ENCODE measurements around the gene FARSB. TPM values are rescaled to one million over a fixed set of nuclear protein-coding genes. Genes with fewer than 3 reads are reported as not detected.

FARSB gene
- total RNA-seq, 1 experiment from 2014 or later = 50.7 TPM

GRCh38 chr2:222669353-222669752 is 13.5 kb upstream of the FARSB start (continued):
- TF ChIP-seq, protein P1, sequence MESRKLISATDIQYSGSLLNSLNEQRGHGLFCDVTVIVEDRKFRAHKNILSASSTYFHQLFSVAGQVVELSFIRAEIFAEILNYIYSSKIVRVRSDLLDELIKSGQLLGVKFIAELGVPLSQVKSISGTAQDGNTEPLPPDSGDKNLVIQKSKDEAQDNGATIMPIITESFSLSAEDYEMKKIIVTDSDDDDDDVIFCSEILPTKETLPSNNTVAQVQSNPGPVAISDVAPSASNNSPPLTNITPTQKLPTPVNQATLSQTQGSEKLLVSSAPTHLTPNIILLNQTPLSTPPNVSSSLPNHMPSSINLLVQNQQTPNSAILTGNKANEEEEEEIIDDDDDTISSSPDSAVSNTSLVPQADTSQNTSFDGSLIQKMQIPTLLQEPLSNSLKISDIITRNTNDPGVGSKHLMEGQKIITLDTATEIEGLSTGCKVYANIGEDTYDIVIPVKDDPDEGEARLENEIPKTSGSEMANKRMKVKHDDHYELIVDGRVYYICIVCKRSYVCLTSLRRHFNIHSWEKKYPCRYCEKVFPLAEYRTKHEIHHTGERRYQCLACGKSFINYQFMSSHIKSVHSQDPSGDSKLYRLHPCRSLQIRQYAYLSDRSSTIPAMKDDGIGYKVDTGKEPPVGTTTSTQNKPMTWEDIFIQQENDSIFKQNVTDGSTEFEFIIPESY (IDR thresholded peaks at IDR 0.05; ENCODE audit: extremely low read depth, insufficient replicate concordance, low read length) = no peak
- TF ChIP-seq EZH2phosphoT487 (IDR thresholded peaks at IDR 0.05; ENCODE audit: borderline replicate concordance) (no peak), SRF (IDR thresholded peaks at IDR 0.05; ENCODE audit: low read depth) (no peak)

DNA sequence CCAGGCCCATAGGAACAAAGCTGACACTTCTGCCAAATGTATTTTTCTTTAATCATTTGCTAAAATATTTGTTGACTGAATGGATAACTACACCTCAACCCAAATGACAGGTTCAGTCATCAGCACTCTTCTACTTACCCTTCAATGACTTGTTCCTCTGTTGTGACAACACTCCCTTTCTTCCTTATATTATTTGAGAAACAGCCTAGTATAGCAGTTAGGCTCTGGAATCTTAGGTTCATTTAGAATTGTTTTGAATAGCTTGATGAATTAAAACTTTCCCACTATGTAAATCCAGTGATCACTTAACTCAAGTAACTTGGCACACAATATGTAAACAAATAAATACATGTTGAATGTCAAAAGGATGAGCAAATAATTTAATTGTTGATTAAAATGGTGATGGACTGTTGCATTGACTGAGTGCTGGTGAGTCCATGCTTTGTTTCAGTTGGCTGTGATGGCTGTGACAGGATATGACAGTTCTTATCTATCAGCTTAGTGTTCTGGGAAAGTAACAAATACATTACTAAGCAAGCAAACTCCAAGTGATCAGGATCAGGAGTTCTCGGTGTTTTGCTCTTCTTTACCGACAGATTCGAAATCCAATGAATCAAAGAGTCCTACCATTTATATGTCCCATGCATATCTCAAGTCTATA is 12.7 kb upstream of the FARSB start:
- H3K27me3 ChIP-seq (ENCODE audit: insufficient read depth, low read length) = no peaks in the 10 kb centered on the region
- RAD21 ChIA-PET (ENCODE audit: low non-redundant PET in 1 of 2, low total read pairs in 2 of 2, uncharacterized antibody in 2 of 2, unreplicated experiment in 2 of 2) = no interaction called here

More for the DNA sequence above, 12.7 kb upstream of the FARSB start:
- ChIA-PET POLR2A (no interaction called here), CTCF (no interaction called here)
- Histone ChIP-seq H3K27ac (ENCODE audit: low read depth, low read length) (no peak overlapping the region), H3K9me3 (ENCODE audit: control insufficient read depth in 1 of 2, insufficient read depth in 1 of 2, low read depth in 1 of 2, low read length in 2 of 2) (no peaks in the 10 kb centered on the region), H2AFZ (ENCODE audit: low read depth, low read length, poor library complexity, severe bottlenecking) (no peak overlapping the region), H3K79me2 (ENCODE audit: insufficient read depth, low read length) (no peaks in the 10 kb centered on the region), H3K36me3 (ENCODE audit: control insufficient read depth in 1 of 2, insufficient read depth in 2 of 2, low read length in 2 of 2) (no peaks in the 10 kb centered on the region), H3K4me1 (ENCODE audit: control insufficient read depth in 1 of 2, insufficient read depth in 2 of 2, low read length in 2 of 2) (no peaks in the 10 kb centered on the region), H3K4me2 (ENCODE audit: low read length) (no peak overlapping the region), H3K9me2 (ENCODE audit: insufficient read depth) (no peaks in the 10 kb centered on the region), H3K9ac (ENCODE audit: low read length) (no peak overlapping the region), H4K20me1 (ENCODE audit: insufficient read depth) (no peaks in the 10 kb centered on the region), H3K4me3 (replicated peaks in 1 of 2; ENCODE audit: low read depth in 1 of 2, low read length in 2 of 2) (no peak overlapping the region)
- ATAC-seq (no peak), DNase-seq (ENCODE audit: low read depth, low spot score) (no peak)
- no TSS peak for BruUV-seq (replicated peaks)
- intact Hi-C loops (cut with micrococcal nuclease) = no loop called here
- TF ChIP-seq, protein P2, sequence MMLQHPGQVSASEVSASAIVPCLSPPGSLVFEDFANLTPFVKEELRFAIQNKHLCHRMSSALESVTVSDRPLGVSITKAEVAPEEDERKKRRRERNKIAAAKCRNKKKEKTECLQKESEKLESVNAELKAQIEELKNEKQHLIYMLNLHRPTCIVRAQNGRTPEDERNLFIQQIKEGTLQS (IDR thresholded peaks at IDR 0.05) = no peak
- no peak for TF ChIP-seq RAD21 (IDR thresholded peaks at IDR 0.05; ENCODE audit: low read depth)
- TF ChIP-seq JUND (IDR thresholded peaks at IDR 0.05) = no peak
- TF ChIP-seq, protein P1 (IDR thresholded peaks at IDR 0.05; ENCODE audit: extremely low read depth, insufficient replicate concordance, low read length) = no peak
- no peak for TF ChIP-seq CBX3 (IDR thresholded peaks at IDR 0.05; ENCODE audit: low read depth)
- no peak for TF ChIP-seq SP1 (IDR thresholded peaks at IDR 0.05; ENCODE audit: low read depth)
- no peak for TF ChIP-seq ZNF274 (IDR thresholded peaks at IDR 0.05; ENCODE audit: low read depth, low read length)
- no peak for TF ChIP-seq TCF7L2 (IDR thresholded peaks at IDR 0.05; ENCODE audit: borderline replicate concordance, extremely low read depth, insufficient read depth, insufficient read length)
- TF ChIP-seq YY1 (IDR thresholded peaks at IDR 0.05; ENCODE audit: extremely low read depth, insufficient replicate concordance, low read depth, low read length) = no peak
- TF ChIP-seq CEBPB (IDR thresholded peaks at IDR 0.05; ENCODE audit: low read depth) = no peak
- no peak for TF ChIP-seq EZH2 (IDR thresholded peaks at IDR 0.05)
- TF ChIP-seq, protein P3, sequence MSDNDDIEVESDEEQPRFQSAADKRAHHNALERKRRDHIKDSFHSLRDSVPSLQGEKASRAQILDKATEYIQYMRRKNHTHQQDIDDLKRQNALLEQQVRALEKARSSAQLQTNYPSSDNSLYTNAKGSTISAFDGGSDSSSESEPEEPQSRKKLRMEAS (IDR thresholded peaks at IDR 0.05) = no peak
- no peak for TF ChIP-seq POLR2AphosphoS5 (IDR thresholded peaks at IDR 0.05; ENCODE audit: low read depth, low read length)
- TF ChIP-seq CTCF (IDR thresholded peaks at IDR 0.05 in 2 of 3, conservative IDR thresholded peaks at IDR 0.05 in 1 of 3; ENCODE audit: borderline replicate concordance in 1 of 3, insufficient read depth in 1 of 3, low read depth in 2 of 3, low read length in 2 of 3) = no peak
- no peak for TF ChIP-seq POLR2A (IDR thresholded peaks at IDR 0.05; ENCODE audit: borderline replicate concordance, extremely low read depth, insufficient read depth, insufficient read length)
- TF ChIP-seq SIN3A (IDR thresholded peaks at IDR 0.05; ENCODE audit: low read depth) = no peak
